ENCODE results near the gene CNPPD1.

GRCh38 chr2:219223831-219224610 lies 47.3 kb upstream of the CNPPD1 start:
- no peak for TF ChIP-seq CTCF (IDR thresholded peaks at IDR 0.05)
- TF ChIP-seq GTF2I (CRISPR knock-in tag; conservative IDR thresholded peaks at IDR 0.05) = no peak
- no peak for TF ChIP-seq MAX (CRISPR knock-in tag; IDR thresholded peaks at IDR 0.05)
